Gastroesophageal sphincter (tissue), 4 donors: ENCODE results near the gene TMEM248. TPM values are rescaled to one million over a fixed set of nuclear protein-coding genes. Genes with fewer than 3 reads are reported as not detected.
A peak's percentile ranks its signal among the peaks of the same experiment; 100 is the strongest.
"Not testable (repeated sequence)": the region's sequence is repeated elsewhere in the genome, so short reads cannot be mapped to it uniquely, and the experiment has no call there.

Experiments used
- ATAC-seq: fragments of 150-250 bp; one replicate; pipeline ENCODE4 v1.9.1; 2016; ENCODE audit warnings: mild to moderate bottlenecking, moderate library complexity
- H3K27ac ChIP-seq, 4 donors: fragments of 200-600 bp; sonication (generic) in 3 of 4; 1 replicate in 3 of 4; 2 replicates in 1 of 4; pipeline ENCODE4 v1.5.1; 2016 to 2019
- H3K27me3 ChIP-seq: fragments of 200-600 bp; sonication (generic); one replicate; pipeline ENCODE4 v1.5.1; 2019
- H3K36me3 ChIP-seq, 2 donors: fragments of 200-600 bp; sonication (generic); one replicate each; pipeline ENCODE4 v1.5.1; 2019; ENCODE audit warnings: control low read depth in 1 of 2
- H3K4me1 ChIP-seq, 3 donors: fragments of 200-600 bp; sonication (generic); 1 replicate in 2 of 3; 2 replicates in 1 of 3; pipeline ENCODE4 v1.5.1; 2016 to 2019; ENCODE audit warnings: control low read depth in 2 of 3
- H3K4me3 ChIP-seq, 2 donors: fragments of 200-600 bp; sonication (generic); one replicate each; pipeline ENCODE4 v1.5.1; 2019; ENCODE audit warnings: mild to moderate bottlenecking in 1 of 2, moderate library complexity in 1 of 2
- H3K9me3 ChIP-seq, 3 donors: fragments of 200-600 bp; sonication (generic); one replicate each; pipeline ENCODE4 v1.5.1; 2017 to 2019; ENCODE audit warnings: control low read depth in 2 of 3
- EP300 ChIP-seq: sonication (generic); formaldehyde crosslinking; IDR thresholded peaks from one replicate; pipeline ENCODE4 v1.6.1; 2017; ENCODE audit warnings: antibody characterized with exemption, mild to moderate bottlenecking
- POLR2A ChIP-seq, 2 donors: fragments of 450-650 bp; IDR thresholded peaks; one replicate each; pipeline ENCODE4 v1.6.1; 2017; ENCODE audit warnings: antibody characterized with exemption in 2 of 2, mild to moderate bottlenecking in 2 of 2, moderate library complexity in 1 of 2
- POLR2AphosphoS5 ChIP-seq: sonication (generic); formaldehyde crosslinking; IDR thresholded peaks from one replicate; pipeline ENCODE4 v1.6.1; 2017; ENCODE audit warnings: antibody characterized with exemption
- WGBS, 2 donors: methylation state at CpG; one replicate each; pipeline ENCODE4 v1.1.5; 2018; ENCODE audit warnings: low coverage in 1 of 2; 5-methylcytosine and 5-hydroxymethylcytosine counted together
- small RNA-seq, 4 donors: library from RNA; depleted of rRNA; stranded (forward); fragments of <200 nt; gene quantifications; one replicate each; pipeline ENCODE3, GENCODE V24; 2016
- total RNA-seq, 4 donors: library from RNA; depleted of rRNA; stranded (reverse); fragments of >200 nt; gene quantifications; one replicate each; pipeline ENCODE4 v1.1.0, GENCODE V29; 2016
- TF ChIP-seq, protein P1 (sequence below), 4 experiments: fragments of 200-600 bp in 2 of 4; fragments of 450-650 bp in 2 of 4; sonication (generic) in 1 of 4; IDR thresholded peaks; one replicate each; pipeline ENCODE4 v1.5.1; 2017 to 2019; ENCODE audit warnings: antibody characterized with exemption in 4 of 4, mild to moderate bottlenecking in 2 of 4, moderate library complexity in 2 of 4

TMEM248 gene
- total RNA-seq, 4 donors from 2014 or later: 106 to 118 (median 111) TPM

DNA sequence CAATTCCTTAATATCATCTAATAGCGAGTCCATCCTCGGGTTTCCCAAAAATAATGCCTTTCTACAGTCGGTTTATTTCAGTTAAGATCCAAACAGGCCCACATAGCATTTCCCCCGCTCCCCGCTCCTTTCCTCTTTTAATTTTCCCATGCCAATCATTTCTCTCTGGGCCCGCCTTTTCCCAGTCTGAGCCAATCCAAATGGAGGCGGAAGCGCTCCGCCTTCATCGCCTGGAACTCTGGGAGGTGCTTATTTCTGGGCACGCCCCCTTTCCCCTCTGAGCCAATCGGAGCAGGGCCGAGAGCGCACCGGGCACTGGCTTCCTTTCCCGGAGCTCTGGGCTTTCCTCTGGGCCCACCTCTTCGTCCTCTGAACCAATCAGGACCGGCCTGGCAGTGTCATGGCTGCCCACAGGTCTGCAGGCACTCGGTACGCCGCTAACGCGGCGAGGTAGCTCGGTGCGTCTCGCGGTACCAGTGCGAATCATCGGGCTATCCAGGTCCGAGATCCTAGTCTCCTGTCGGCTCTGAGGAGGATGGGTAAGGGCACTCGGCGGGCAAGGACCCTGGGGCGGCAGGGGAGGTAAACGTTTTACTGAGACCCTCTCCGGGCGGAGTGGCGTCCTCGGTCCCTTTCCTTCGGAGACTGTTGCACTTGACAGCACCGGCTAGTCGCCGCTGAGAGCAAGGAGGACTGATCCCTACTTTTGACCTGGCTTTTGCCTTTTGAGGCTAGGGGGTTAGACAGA is 75.6 kb downstream of the TMEM248 start, which contains the start of gene TYW1:
TYW1 (plus strand) TSS at position 390 of the 748 bp plus-strand sequence; CDS start at position 536, 146 bp downstream.
- not testable (repeated sequence) for H3K27me3 ChIP-seq, H3K9me3 ChIP-seq
- H3K27ac ChIP-seq: peak within 1 kb of the TSS; percentile 93 to 100 (median 100)
- peak within 1 kb of the TSS; percentile 71 to 90 for H3K4me3 ChIP-seq
- TF ChIP-seq POLR2A (IDR thresholded peaks at IDR 0.05): peak; percentile 71 to 73
- TF ChIP-seq POLR2AphosphoS5: peak; percentile 80
- H3K4me1 ChIP-seq: peaks cover 5 to 39% (median 15%) of the 10 kb centered on the region in 3 donors
- ATAC-seq: peak; percentile 92
- 0% methylated on average over 10 to 16 of the region's 44 CpGs for WGBS, 2 donors
- peaks cover 7 to 45% of the 10 kb centered on the region in 2 donors for H3K36me3 ChIP-seq

GRCh38 chr7:67000601-67001258 is 79.7 kb downstream of the TMEM248 start:
- not testable (repeated sequence) for H3K9me3 ChIP-seq, ATAC-seq, H3K4me3 ChIP-seq, H3K27me3 ChIP-seq, H3K27ac ChIP-seq, H3K4me1 ChIP-seq
- WGBS, 2 donors: 41 to 75% methylated on average over 2 to 4 of the region's 5 CpGs
- H3K36me3 ChIP-seq: peaks cover 0 to 40% of the 10 kb centered on the region in 2 donors
- TF ChIP-seq, protein P1, sequence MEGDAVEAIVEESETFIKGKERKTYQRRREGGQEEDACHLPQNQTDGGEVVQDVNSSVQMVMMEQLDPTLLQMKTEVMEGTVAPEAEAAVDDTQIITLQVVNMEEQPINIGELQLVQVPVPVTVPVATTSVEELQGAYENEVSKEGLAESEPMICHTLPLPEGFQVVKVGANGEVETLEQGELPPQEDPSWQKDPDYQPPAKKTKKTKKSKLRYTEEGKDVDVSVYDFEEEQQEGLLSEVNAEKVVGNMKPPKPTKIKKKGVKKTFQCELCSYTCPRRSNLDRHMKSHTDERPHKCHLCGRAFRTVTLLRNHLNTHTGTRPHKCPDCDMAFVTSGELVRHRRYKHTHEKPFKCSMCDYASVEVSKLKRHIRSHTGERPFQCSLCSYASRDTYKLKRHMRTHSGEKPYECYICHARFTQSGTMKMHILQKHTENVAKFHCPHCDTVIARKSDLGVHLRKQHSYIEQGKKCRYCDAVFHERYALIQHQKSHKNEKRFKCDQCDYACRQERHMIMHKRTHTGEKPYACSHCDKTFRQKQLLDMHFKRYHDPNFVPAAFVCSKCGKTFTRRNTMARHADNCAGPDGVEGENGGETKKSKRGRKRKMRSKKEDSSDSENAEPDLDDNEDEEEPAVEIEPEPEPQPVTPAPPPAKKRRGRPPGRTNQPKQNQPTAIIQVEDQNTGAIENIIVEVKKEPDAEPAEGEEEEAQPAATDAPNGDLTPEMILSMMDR (IDR thresholded peaks at IDR 0.05): peak in 2 of 4 experiments; percentile 22 to 47

DNA sequence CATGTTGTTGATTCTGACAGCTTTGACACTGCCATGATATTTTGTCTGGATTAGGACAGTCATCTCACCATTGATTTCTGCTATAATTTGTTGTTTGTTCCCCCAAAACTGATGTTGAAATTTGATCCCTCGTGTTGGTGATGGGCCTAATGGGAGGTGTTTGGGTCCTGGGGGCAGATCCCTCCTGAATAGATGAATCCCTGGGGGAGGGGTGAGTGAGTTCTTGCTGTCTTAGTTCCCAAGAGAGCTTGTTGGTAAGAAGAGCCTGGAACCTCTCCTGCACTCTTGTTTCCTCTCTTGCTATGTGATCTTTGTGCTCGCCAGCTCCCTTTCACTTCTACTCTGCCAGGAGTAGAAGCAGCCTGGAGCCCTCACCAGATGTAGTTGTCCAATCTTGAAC is 83.1 kb downstream of the TMEM248 start:
- H3K27ac ChIP-seq, H3K4me1 ChIP-seq, H3K27me3 ChIP-seq, H3K9me3 ChIP-seq, H3K4me3 ChIP-seq, ATAC-seq: not testable (repeated sequence)
- 90% methylated on average over 2 of the region's 2 CpGs; no CpG with 5 or more reads in 1 of the 2 donors for WGBS, 2 donors
- H3K36me3 ChIP-seq: peaks cover 0 to 67% of the 10 kb centered on the region in 2 donors

DNA sequence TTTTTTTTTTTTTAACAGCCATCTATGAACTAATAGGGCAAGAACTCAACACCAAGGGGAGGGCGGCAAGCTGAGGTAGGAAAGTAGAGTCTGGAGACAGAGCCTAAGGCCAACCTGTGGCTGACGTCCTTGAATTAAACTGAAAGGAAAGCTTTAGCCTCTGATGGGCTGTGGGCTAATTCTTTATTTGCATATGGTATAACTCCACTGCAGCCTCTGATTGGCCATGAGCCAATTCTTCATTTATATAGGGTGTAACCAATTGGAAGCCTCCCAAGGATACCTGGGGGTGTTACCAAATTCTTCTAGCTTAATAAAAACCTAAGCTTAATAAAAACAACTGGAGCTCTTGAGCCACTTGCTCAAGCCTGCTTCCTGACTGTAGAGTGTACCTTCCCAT is 85.9 kb downstream of the TMEM248 start:
- Histone ChIP-seq H3K27me3 (no peaks in the 10 kb centered on the region), H3K27ac (no peak overlapping the region), H3K4me1 (no peaks in the 10 kb centered on the region), H3K4me3 (no peak overlapping the region), H3K36me3 (peaks cover 0 to 77% of the 10 kb centered on the region in 2 donors), H3K9me3 (no peaks in the 10 kb centered on the region)
- 94 to 100% methylated on average over 1 to 2 of the region's 2 CpGs for WGBS, 2 donors
- ATAC-seq: no peak
- TF ChIP-seq EP300 (no peak), POLR2AphosphoS5 (no peak), POLR2A (IDR thresholded peaks at IDR 0.05) (no peak)
- TF ChIP-seq, protein P1 (IDR thresholded peaks at IDR 0.05): no peak

Small RNA genes within 50 kb of the gene (small RNA-seq; reads per million reads assigned to genes)
- 0 reads per million in 4 donors for gene RF00017
- gene RN7SL43P: 0 reads per million in 4 donors
- gene RNU6-1254P: 0 reads per million in 4 donors

Other genes starting within 250 kb of the TMEM248 start
- 10 to 100 TPM; 37.8 to 59.9 (median 39.8) TPM for gene RABGEF1, start 180.5 kb upstream of the TMEM248 start, total RNA-seq
- gene SBDS, start 74.4 kb downstream of the TMEM248 start, total RNA-seq: 100 to 1,000 TPM; 210 to 340 (median 304) TPM
- gene TYW1, start 75.6 kb downstream of the TMEM248 start, total RNA-seq: 10 to 100 TPM; 11.7 to 30.2 (median 14.6) TPM